ENCODE results near the gene ATF6.
"Not testable (repeated sequence)": the region's sequence is repeated elsewhere in the genome, so short reads cannot be mapped to it uniquely, and the experiment has no call there.

- TF ChIP-seq, protein P1, sequence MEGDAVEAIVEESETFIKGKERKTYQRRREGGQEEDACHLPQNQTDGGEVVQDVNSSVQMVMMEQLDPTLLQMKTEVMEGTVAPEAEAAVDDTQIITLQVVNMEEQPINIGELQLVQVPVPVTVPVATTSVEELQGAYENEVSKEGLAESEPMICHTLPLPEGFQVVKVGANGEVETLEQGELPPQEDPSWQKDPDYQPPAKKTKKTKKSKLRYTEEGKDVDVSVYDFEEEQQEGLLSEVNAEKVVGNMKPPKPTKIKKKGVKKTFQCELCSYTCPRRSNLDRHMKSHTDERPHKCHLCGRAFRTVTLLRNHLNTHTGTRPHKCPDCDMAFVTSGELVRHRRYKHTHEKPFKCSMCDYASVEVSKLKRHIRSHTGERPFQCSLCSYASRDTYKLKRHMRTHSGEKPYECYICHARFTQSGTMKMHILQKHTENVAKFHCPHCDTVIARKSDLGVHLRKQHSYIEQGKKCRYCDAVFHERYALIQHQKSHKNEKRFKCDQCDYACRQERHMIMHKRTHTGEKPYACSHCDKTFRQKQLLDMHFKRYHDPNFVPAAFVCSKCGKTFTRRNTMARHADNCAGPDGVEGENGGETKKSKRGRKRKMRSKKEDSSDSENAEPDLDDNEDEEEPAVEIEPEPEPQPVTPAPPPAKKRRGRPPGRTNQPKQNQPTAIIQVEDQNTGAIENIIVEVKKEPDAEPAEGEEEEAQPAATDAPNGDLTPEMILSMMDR (IDR thresholded peaks at IDR 0.05) = not testable (repeated sequence)
- not testable (repeated sequence) for TF ChIP-seq EP300 (IDR thresholded peaks at IDR 0.05)
These were observed 40.7 kb upstream of the ATF6 start for GRCh38 chr1:161725258-161725907.
